ENCODE results near the gene ST6GAL2. TPM values are rescaled to one million over a fixed set of nuclear protein-coding genes. Genes with fewer than 3 reads are reported as not detected.

Gene ST6GAL2
- total RNA-seq, 1 experiment from 2014 or later, result 11.0 TPM

- Mint-ChIP-seq H3K27ac (peak overlapping the region; percentile 22), H3K4me3 (no peak overlapping the region), H3K4me1 (peaks cover 10% of the 10 kb centered on the region), H3K27me3 (ENCODE audit: low read depth) (no peaks in the 10 kb centered on the region), H3K36me3 (no peaks in the 10 kb centered on the region), H3K9me3 (no peaks in the 10 kb centered on the region)
- DNase-seq (ENCODE audit: low spot score), result peak; percentile 71
- ChIA-PET CTCF (no interaction called here), POLR2A (no interaction called here)
- ATAC-seq, result peak; percentile 99
- TF ChIP-seq CREM (CRISPR knock-in tag; IDR thresholded peaks at IDR 0.05), result 0 out of 2 replicates have a peak, but pooled peaks have one; percentile 18
- TF ChIP-seq CREB1 (CRISPR knock-in tag; IDR thresholded peaks at IDR 0.05), result no peak
These were observed 45.9 kb downstream of the ST6GAL2 start for GRCh38 chr2:106839849-106840595.

DNA sequence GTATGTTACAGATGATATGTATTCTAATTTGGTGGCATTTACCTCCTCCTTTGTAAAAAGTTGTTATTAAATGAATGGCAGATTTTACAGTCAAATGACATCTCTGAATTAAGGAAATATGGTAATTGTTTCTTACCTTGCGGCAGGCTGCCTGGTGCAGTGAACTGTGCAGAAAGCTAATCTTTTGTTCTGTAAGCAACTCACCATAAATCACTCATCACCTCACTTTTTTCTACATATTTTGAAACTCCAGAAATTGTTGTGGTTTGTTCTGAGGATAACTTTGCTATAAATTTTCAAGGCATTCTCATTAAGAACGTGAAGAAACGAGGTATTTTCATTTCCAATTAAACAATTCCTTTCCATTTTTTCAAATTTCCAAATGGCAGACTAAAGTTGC, 52.7 kb downstream of the ST6GAL2 start:
- ChIA-PET CTCF (no interaction called here), POLR2A (no interaction called here)
- H3K9me3 Mint-ChIP-seq, result no peaks in the 10 kb centered on the region
- ATAC-seq (no peak), DNase-seq (ENCODE audit: low spot score) (no peak)
- H3K27ac Mint-ChIP-seq, result no peak overlapping the region
- H3K36me3 Mint-ChIP-seq, result peaks cover 12% of the 10 kb centered on the region
- TF ChIP-seq IRF2 (CRISPR knock-in tag; IDR thresholded peaks at IDR 0.05; ENCODE audit: borderline replicate concordance, low read depth) (no peak), NFYB (CRISPR knock-in tag; conservative IDR thresholded peaks at IDR 0.05; ENCODE audit: low read depth) (no peak), ZNF263 (CRISPR knock-in tag; IDR thresholded peaks at IDR 0.05; ENCODE audit: low read depth) (no peak), USF2 (CRISPR knock-in tag; IDR thresholded peaks at IDR 0.05) (no peak), NR3C1 (CRISPR knock-in tag; conservative IDR thresholded peaks at IDR 0.05; ENCODE audit: low read depth) (no peak), RELA (CRISPR knock-in tag; IDR thresholded peaks at IDR 0.05; ENCODE audit: borderline replicate concordance) (no peak), ZNF232 (CRISPR knock-in tag; IDR thresholded peaks at IDR 0.05) (no peak), ZNF423 (CRISPR knock-in tag; IDR thresholded peaks at IDR 0.05) (no peak), TCF7 (CRISPR knock-in tag; IDR thresholded peaks at IDR 0.05; ENCODE audit: low read depth) (no peak), ATF3 (CRISPR knock-in tag; conservative IDR thresholded peaks at IDR 0.05) (no peak), NFATC4 (CRISPR knock-in tag; IDR thresholded peaks at IDR 0.05) (no peak), ELF4 (CRISPR knock-in tag; IDR thresholded peaks at IDR 0.05; ENCODE audit: low read depth) (no peak), MXD4 (CRISPR knock-in tag; IDR thresholded peaks at IDR 0.05; ENCODE audit: borderline replicate concordance) (no peak)
- TF ChIP-seq, protein P1, sequence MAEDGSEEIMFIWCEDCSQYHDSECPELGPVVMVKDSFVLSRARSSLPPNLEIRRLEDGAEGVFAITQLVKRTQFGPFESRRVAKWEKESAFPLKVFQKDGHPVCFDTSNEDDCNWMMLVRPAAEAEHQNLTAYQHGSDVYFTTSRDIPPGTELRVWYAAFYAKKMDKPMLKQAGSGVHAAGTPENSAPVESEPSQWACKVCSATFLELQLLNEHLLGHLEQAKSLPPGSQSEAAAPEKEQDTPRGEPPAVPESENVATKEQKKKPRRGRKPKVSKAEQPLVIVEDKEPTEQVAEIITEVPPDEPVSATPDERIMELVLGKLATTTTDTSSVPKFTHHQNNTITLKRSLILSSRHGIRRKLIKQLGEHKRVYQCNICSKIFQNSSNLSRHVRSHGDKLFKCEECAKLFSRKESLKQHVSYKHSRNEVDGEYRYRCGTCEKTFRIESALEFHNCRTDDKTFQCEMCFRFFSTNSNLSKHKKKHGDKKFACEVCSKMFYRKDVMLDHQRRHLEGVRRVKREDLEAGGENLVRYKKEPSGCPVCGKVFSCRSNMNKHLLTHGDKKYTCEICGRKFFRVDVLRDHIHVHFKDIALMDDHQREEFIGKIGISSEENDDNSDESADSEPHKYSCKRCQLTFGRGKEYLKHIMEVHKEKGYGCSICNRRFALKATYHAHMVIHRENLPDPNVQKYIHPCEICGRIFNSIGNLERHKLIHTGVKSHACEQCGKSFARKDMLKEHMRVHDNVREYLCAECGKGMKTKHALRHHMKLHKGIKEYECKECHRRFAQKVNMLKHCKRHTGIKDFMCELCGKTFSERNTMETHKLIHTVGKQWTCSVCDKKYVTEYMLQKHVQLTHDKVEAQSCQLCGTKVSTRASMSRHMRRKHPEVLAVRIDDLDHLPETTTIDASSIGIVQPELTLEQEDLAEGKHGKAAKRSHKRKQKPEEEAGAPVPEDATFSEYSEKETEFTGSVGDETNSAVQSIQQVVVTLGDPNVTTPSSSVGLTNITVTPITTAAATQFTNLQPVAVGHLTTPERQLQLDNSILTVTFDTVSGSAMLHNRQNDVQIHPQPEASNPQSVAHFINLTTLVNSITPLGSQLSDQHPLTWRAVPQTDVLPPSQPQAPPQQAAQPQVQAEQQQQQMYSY (CRISPR knock-in tag; IDR thresholded peaks at IDR 0.05), result no peak
- TF ChIP-seq, protein P2, sequence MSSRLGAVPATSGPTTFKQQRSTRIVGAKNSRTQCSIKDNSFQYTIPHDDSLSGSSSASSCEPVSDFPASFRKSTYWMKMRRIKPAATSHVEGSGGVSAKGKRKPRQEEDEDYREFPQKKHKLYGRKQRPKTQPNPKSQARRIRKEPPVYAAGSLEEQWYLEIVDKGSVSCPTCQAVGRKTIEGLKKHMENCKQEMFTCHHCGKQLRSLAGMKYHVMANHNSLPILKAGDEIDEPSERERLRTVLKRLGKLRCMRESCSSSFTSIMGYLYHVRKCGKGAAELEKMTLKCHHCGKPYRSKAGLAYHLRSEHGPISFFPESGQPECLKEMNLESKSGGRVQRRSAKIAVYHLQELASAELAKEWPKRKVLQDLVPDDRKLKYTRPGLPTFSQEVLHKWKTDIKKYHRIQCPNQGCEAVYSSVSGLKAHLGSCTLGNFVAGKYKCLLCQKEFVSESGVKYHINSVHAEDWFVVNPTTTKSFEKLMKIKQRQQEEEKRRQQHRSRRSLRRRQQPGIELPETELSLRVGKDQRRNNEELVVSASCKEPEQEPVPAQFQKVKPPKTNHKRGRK (CRISPR knock-in tag; IDR thresholded peaks at IDR 0.05; ENCODE audit: borderline replicate concordance), result no peak
- no peak overlapping the region for H3K4me3 Mint-ChIP-seq
- H3K4me1 Mint-ChIP-seq, result no peaks in the 10 kb centered on the region
- no peaks in the 10 kb centered on the region for H3K27me3 Mint-ChIP-seq (ENCODE audit: low read depth)

Data from WTC11 (cell line).